AG10803 (cell line): ENCODE results near the gene ARID3A.

Source experiments
- DNase-seq: peaks from one replicate; pipeline ENCODE4 v3.0.0; 2010; ENCODE audit warnings: low read depth
- H3K4me3 ChIP-seq: 2 replicates; pipeline ENCODE4 v1.5.1; 2011; ENCODE audit warnings: mild to moderate bottlenecking, low read length, control low read depth
- CTCF ChIP-seq: conservative IDR thresholded peaks from 2 replicates; pipeline ENCODE4 v1.5.1; 2011; ENCODE audit warnings: mild to moderate bottlenecking, low read length, control low read depth, inconsistent platforms

The ARID3A gene

GRCh38 chr19:990119-990571, 64.3 kb downstream of the ARID3A start:
- DNase-seq: no peak
- H3K4me3 ChIP-seq: no peak overlapping the region
- no peak for TF ChIP-seq CTCF

GRCh38 chr19:990746-991145, 64.9 kb downstream of the ARID3A start:
- no peak for TF ChIP-seq CTCF
- no peak overlapping the region for H3K4me3 ChIP-seq
- no peak for DNase-seq

- H3K4me3 ChIP-seq: no peak overlapping the region
- peak; percentile 52 for DNase-seq
- no peak for TF ChIP-seq CTCF
These were observed 65.5 kb downstream of the ARID3A start for GRCh38 chr19:991174-991931.

GRCh38 chr19:991932-992669, 66.3 kb downstream of the ARID3A start:
- TF ChIP-seq CTCF: no peak
- DNase-seq: no peak
- no peak overlapping the region for H3K4me3 ChIP-seq

- TF ChIP-seq CTCF: no peak
- no peak for DNase-seq
These were observed 66.8 kb downstream of the ARID3A start for GRCh38 chr19:992670-993055.

GRCh38 chr19:993361-993830, 67.6 kb downstream of the ARID3A start:
- no peak overlapping the region for H3K4me3 ChIP-seq
- no peak for TF ChIP-seq CTCF
- DNase-seq: no peak

More at GRCh38 chr19:992670-993055, 66.8 kb downstream of the ARID3A start:
- no peak overlapping the region for H3K4me3 ChIP-seq
